Adipose tissue (tissue), 3 donors: ENCODE measurements around the gene PIH1D1. TPM values are rescaled to one million over a fixed set of nuclear protein-coding genes. Genes with fewer than 3 reads are reported as not detected.

Source experiments
- H3K27ac ChIP-seq: one replicate; pipeline ENCODE4 v1.5.1; 2013; ENCODE audit warnings: low read depth, low read length
- WGBS, 3 donors: extraction: QIAGEN DNeasy Blood & Tissue Kit; methylation state at CpG; one replicate each; pipeline ENCODE4 v1.1.7; 2013; 5-methylcytosine and 5-hydroxymethylcytosine counted together
- polyA plus RNA-seq, 3 donors: library from polyadenylated mRNA; stranded (reverse); fragments of 200-250 nt; gene quantifications; one replicate each; pipeline ENCODE4 v1.2.3, GENCODE V29; 2013
- donor health status: healthy with polysubstance abuse.
- donor health status: Bipolar disorder and iron deficiency.
- donor health status: healthy.

Gene PIH1D1
- polyA plus RNA-seq, 3 donors: 43.8 to 85.5 (median 50.3) TPM

DNA sequence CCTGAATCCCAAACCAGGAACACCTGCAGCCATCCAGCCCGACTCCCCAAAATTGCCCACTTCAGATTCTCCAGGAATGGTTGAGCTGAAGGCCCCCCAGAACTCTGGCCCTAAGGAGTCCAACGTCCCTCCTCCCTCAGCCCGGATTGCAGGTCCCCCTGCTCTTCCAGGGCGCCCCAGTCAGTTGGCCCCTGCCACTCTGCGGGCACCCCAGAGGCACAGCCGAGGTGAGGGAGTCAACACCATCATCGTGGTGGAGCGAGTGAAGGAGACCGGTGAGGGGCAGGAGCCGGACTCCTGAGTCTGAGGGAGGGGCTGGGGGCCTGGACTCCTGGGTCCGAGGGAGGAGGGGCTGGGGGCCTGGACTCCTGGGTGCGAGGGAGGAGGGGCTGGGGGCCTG lies 24.3 kb downstream of the PIH1D1 start:
- no peak overlapping the region for H3K27ac ChIP-seq
- WGBS, 3 donors: 54 to 59% (median 55%) methylated on average over 10 to 12 of the region's 12 CpGs

DNA sequence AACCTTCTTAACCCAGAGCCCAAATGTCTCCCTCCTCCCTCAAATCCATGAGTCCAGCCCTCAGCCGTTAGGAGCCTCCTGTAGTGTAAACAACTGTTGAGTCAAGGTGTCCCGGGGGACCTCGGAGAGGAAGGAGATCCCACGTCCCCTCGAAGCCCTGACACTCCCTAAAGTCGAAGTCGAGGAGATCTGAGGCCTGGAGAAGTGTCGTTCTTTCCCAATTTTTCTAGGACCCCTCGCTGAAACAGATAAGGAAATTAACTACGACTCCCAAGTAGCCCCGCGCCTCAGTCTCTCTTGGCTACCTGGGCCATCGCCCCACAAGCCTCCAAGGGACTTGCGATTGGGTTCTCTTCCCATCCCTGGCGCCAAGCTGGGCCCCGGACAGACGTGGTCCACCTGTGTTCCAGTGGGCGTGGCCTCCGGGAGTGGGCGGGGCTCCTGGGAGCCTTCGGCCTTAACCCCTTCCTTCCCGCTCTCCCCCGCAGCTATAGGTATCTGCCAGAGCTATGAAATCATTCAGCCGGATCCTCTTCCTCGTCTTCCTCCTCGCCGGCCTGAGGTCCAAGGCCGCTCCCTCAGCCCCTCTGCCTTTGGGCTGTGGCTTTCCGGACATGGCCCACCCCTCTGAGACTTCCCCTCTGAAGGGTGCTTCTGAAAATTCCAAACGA lies 25.6 kb downstream of the PIH1D1 start:
- H3K27ac ChIP-seq: no peak overlapping the region
- WGBS, 3 donors: 4 to 5% (median 5%) methylated on average over 30 of the region's 30 CpGs

DNA sequence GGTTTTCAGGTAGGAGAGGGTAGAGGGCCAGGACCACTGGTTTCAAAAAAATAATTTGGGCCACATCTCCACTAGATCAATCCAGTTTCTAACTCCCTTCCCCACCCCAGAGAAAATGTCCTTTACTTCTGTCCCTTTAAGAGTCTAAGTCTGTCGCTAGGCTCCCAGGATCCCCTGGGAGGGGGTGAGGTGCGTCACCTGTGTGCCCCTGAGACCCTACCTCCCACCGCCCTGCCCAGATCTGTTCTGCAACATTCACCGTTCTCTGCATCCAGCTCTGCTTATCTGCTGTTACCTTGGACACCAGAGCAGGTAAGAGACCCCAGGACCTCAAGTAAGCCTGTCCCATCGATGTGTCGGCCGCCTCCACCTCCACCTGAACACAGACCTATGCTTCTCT lies 26.4 kb downstream of the PIH1D1 start, which contains the start of gene GFY:
TSS of gene GFY (plus strand) at position 211 of the 400 bp plus-strand sequence. CDS start 1,043 bp downstream, outside the sequence.
- WGBS, 3 donors: 29 to 64% (median 62%) methylated on average over 7 of the region's 7 CpGs
- H3K27ac ChIP-seq: no peak within 1 kb of the TSS

DNA sequence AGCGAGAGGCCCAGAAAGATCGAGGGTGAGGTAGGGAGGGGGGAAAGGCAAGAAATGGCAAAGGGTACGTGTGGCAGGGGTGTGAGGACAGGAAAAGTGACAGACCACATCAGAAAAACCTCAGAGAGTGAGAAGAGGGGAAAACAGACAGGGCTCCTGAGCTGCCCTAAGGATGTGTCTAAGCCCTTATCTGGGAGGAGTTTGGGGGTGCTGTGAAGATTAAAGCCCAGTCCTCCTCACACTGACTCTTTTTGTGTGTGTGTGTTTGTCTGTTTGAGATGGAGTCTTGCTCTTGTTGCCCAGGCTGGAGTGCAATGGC lies 27.7 kb downstream of the PIH1D1 start:
- 12 to 21% (median 19%) methylated on average over 3 of the region's 3 CpGs for whole genome bisulfite sequencing, 3 donors
- no peak overlapping the region for H3K27ac ChIP-seq

DNA sequence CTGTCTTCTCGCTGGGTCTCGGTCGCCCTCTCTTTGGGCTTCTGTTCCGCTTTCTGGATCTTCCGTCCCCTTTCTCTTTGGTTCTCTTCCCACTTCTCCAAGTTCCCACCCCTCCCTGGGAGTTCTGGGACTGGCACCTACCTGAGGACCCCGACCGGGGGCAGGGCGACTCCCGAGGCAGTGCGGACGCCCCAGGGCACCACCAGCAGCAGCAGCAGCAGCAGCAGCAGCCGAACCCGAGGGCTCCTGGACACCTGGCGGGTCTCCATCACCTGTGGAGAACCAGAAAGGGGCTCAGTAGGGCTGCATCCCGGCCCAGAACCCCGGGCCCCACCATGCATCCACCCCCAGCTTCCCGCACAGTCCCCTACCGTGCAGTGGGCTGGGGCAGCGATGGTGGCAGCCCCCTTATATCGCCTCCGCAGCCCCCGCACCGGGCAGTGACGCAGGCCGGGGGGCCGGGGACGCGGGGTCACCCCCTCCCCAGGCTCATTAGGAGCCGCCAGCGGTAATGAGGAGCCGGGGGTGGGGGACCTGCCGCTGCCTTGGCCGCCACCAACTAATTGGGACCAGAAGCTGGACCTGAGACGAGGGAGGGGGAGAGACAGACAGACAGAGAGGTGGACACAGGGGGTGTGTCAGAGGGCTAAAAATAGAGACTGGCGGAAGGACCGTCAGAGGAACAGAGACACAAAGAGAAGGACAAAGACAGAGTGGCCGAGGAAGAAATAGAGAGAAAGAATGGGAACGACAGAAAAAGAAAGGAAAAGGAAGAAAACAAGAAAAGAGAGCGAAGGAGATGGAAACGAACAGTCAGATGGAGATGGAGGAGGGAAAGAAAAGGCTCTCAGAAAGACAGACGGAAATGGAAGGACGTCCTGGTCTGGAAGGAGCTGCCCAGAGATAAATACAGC lies 28.3 kb downstream of the PIH1D1 start, which contains the start of gene PTH2:
TSS of gene PTH2 (minus strand) at position 371 of the 914 bp plus-strand sequence. CDS start at position 269, 102 bp downstream.
- 7 to 8% (median 8%) methylated on average over 42 of the region's 42 CpGs for WGBS, 3 donors
- no peak within 1 kb of the TSS for H3K27ac ChIP-seq

DNA sequence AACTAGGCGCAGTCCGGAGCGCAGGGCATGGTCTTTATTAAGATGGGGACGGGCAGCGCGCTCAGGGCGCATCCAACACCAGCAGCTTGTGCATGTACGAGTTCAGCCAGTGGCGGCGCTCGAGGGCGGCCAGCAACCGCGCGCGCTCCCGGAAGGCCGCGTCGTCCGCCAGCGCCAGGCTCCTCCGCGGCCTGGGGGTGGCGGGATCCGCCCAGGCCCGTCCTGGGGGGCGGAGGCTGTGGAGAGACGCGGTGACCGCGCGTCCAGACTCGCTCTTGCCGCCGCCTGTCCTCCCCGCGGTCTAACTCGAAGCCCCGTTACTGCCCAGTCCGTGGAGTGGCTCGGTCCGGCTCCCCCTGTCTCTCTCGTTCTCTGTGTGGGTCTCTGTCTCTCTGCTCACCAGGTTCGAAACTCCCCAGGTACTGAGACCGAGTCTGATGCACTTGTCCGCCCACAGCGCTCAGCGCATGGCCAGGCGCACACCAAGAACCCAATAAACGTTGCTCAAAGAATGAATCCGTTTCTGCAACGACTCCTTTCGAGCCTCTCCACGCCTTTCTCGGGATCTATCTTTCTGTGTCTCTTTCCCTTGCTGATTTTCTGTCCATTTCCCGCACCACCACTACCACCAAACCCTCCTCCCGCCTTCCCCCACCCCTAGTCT lies 29.1 kb downstream of the PIH1D1 start:
- H3K27ac ChIP-seq: no peak overlapping the region
- WGBS, 3 donors: 2 to 4% (median 3%) methylated on average over 49 to 58 of the region's 58 CpGs

DNA sequence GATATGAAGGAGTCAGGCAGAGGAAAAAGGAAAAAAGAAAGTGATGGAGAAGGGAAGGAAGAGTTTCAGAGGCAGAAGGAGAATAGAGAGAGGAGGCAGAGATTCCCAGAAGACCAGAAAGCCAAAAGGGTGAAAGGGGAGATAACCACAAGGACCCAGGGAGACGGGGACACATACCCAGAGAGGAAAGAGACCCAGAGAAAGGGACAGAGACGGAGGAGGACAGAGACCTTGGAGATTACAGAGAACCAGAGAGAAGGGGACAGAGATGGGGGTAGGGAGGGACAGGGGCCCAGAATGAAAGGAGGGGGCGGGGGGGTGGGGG lies 29.8 kb downstream of the PIH1D1 start:
- WGBS, 3 donors: 15 to 26% (median 25%) methylated on average over 3 of the region's 3 CpGs
- H3K27ac ChIP-seq: no peak overlapping the region

DNA sequence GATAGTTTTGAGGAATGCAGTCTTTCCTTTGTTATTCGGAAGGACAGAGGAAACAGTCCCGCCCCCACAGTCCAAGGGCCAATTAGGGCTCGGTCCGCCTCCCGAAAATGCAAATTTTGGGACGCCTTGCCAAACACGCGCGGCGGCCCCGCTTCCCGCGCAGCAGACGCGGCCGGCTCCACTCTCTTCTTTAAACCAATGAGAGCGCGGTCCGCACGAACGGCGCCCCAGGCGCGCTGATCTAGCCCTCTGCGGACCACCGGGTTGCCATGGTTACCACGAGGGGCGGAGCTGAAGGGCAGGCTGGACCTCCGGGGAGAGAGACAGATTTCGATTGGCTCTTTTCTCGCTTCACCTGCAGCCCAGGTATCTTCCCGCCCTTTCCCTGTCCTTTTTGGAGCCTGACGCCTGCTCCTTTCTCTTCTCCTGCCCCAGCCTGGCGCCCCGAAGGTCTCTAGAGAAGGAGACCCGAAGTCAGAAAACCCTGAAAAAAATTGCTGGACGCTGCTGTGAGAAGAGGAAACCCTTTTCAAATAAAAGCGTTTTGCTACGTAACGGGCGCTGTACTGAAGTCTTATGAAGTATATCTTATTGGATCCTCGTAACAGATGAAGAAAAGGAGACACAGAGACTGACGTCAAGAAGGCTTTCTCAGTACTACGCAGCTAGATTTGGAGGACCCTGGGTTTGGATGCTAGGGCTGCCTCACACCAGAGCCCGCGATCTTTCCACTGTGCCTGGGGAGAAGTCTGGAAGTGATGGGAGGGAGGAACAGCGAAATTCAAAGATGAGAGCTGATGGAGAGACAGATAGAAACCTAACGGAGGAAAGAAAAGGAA lies 30.4 kb downstream of the PIH1D1 start:
- 5 to 9% (median 8%) methylated on average over 48 of the region's 48 CpGs for WGBS, 3 donors

DNA sequence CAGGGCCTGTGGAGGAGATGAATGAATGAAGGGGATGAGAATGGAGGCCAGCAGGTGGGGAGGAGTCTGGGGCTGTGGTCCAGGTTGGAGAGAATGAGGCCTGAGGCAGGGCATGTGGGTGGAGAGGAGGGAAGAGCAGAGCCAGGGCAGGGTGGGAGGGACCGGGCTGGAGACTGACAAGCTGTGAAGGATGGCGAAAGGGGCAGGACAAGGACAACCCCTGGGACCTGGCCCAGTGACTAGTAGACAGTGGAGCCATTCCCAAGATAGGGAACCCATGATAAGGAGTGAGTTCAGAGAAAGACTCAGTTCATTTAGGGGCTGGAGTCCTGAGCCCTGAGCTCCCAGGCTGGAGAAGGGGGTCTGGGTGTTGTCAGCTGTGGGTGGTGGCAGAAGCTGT lies 31.4 kb downstream of the PIH1D1 start:
- no peak overlapping the region for H3K27ac ChIP-seq
- 75 to 83% (median 75%) methylated on average over 2 of the region's 2 CpGs for WGBS, 3 donors

More for the DNA sequence above, 30.4 kb downstream of the PIH1D1 start:
- no peak overlapping the region for H3K27ac ChIP-seq

DNA sequence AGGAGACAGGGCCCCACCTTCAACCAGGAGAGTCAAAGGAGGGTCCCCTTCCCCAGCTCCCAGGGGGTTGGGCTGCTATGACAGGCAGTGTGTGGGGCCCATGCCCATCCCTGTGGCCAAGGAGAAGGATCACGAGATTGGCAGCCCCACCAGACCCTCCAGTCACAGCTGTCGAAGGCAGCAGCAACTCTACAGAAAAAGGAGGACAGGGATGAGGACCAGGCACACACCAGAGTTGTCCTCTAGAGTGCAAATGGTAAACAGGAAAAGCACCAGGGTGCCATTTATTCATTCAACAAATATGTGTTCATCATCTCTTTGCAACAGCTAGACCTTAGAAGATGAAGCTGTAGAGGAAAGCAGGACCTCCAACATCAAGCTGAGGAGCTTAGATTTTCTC lies 32.4 kb downstream of the PIH1D1 start:
- H3K27ac ChIP-seq: no peak overlapping the region
- 74 to 87% (median 84%) methylated on average over 2 of the region's 2 CpGs for WGBS, 3 donors

DNA sequence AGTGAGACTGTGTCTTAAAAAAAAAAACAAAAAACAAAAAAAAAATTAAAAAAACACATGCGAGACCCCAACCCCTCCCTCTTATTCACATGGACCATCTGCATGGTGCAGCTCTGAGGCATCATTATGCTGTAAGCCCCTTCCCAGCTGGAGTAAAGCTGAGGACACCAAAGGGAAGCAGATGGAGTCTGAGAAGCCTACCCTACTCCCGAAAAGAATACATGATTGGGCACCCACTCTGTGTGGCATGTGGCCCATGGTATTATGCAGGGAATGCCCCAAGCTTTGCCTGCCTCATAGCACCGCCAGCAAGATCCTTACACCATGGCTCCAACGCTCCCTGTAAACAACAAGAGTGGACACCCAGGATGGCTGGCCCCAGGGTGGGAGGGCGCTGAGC lies 33.1 kb downstream of the PIH1D1 start:
- H3K27ac ChIP-seq: no peak overlapping the region
- 80 to 86% (median 81%) methylated on average over 5 of the region's 5 CpGs for WGBS, 3 donors

DNA sequence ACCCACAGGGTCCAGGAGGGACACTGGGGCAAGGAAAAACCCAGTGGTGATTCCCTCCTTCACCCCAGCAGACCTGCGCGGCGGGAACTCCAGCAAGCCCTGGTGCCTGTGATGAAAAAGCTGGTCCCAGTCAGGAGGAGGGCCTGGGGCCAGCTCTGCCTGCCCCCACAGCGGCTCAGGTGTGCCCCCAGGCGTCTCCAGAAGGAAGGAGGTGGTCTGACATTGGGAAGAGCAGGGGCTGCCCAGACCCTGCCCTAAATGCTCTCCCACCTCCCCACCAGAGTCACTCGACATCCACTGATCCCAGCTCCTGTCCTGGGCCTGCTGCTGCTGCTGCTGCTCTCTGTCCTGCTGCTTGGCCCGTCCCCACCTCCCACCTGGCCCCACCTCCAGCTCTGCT lies 34.5 kb downstream of the PIH1D1 start:
- no peak overlapping the region for H3K27ac ChIP-seq
- WGBS, 3 donors: 65 to 73% (median 71%) methylated on average over 5 to 7 of the region's 7 CpGs

DNA sequence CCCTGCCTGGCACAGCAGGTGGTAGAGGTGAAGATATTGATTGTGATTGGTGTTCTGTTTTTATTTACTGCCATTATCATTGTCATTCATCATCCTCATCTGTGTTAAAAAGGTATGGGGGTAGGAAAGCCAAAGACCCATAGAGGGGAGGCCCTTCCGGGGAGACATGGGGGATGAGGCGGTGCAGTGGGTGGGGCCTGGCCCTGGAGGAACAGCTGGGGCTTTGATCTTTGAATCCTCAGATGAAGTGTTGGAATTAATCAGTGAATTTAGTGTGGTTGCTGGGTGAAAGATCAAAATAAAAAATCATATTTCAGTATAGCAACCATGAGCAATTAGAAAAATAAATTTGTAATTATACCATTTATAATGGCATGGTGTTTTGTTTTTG lies 35.8 kb downstream of the PIH1D1 start:
- H3K27ac ChIP-seq: no peak overlapping the region
- WGBS, 3 donors: 78 to 92% (median 90%) methylated on average over 2 of the region's 2 CpGs

DNA sequence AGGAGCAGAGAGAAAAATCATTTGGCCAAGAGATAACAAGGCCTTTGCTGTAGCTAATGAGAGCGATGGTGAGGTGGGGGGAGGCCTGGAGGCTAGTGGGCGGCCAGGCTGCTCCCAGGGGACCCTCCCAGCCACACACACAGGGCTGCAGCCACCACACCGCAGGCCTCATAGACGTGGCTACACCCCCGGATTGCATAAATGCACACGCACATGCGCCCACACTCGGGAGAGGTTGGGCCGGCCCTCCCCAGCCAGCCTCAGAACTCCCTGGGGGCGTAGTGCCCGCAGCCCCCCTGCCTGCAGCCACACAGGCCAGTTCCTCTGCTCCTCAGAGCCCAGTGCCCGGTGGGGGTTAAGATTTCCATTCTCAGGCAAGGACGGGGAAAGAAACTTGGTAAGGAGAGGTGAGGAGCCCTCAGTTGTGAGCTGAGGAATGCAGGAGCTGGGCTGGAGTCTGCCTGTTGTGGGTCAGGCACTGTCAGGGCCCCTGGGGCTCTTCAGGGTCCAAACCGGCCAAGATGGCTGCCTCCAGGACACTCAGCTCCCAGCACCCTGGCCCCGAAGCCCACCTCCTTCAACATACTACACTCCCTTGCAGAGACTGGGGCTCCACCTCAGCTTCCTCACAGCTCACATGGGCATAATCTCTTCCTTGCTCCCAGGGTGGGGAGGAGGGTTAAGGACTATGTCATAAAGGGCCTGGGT lies 36.4 kb downstream of the PIH1D1 start:
- H3K27ac ChIP-seq: no peak overlapping the region
- 45 to 72% (median 49%) methylated on average over 15 of the region's 15 CpGs for WGBS, 3 donors

DNA sequence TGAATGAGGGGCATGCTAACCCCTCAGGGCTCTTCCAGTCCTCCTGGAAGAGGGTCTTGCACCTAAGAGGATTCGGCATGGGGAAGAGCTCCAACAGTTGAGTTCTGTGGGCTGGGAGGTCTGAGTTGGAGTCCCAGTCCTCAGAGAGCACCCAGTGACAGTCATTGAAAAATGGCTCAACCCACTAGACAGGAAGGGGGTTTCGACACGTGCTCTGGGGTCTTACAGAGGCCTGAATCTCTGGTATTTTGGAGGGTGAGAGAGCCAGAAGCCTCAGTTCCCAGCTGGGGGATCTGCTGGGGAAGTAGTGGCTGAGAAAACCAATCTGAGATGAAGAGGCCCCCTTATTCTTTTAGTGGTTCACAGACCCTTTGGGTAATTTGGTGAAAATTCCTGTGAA lies 37.4 kb downstream of the PIH1D1 start:
- 73 to 88% (median 83%) methylated on average over 3 of the region's 3 CpGs for WGBS, 3 donors
- H3K27ac ChIP-seq: no peak overlapping the region

DNA sequence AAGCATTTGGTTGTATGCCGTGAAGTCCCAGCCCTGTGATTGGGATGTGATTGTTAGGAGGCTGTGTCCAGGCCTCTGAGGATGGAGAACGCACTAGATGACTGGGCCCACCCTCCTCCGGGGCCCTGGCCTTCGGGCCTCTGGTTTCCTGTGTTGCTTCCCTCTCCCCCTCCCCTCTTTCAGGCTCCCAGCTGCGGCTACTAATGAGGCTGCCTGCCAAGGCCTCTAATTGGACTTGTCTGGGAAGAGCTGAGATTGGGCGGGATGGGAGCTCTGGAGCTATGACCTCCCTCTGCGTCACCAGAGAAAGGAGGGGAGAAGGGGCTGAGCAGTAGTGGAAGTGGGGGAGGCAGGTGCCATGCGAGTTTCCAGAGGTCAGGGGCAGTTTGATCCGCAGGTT lies 38.3 kb downstream of the PIH1D1 start:
- no peak overlapping the region for H3K27ac ChIP-seq
- WGBS, 3 donors: 63 to 70% (median 65%) methylated on average over 9 of the region's 9 CpGs

DNA sequence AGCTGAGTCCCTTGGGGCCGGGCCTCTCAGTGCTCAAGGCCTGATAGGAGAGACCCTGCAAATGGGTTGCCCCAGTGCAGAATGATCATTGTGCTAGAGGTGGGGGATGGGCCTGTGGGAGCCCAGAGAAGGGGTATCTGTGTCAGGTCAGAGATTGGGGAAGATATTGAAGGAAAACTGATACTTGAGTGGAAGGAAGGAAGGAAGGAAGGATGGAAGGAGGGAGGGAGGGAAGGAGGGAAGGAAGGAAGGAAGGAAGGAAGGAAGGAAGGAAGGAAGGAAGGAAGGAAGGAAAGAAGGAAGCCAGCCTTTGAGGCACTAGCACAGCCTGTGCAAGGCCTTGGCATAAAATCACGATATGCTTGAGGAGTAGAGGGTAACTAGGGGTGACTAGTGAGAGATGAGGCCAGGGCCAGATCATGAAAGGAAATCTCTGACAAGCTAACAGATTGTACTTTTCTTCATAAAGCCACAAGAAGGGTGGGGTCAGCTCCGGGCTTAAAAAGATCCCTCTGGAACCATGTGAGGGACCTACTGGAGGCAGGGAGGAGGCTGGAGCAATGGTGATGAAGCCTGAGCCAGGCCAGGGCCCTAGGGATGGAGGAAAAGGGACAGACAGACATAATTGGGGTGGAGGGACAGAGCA lies 39.8 kb downstream of the PIH1D1 start:
- WGBS, 3 donors: 67 to 77% (median 73%) methylated on average over 3 of the region's 3 CpGs
- H3K27ac ChIP-seq: no peak overlapping the region
